Measurements from ENCODE around the gene PCID2. TPM values are rescaled to one million over a fixed set of nuclear protein-coding genes. Genes with fewer than 3 reads are reported as not detected.

The PCID2 gene
- total RNA-seq, 2 donors from 2014 or later: 56.5 to 135 TPM

GRCh38 chr13:113129921-113130750 lies 78.3 kb downstream of the PCID2 start:
- Mint-ChIP-seq H3K27ac (peak overlapping the region; percentile 56), H3K4me1 (peaks cover 9% of the 10 kb centered on the region), H3K27me3 (peaks cover 30% of the 10 kb centered on the region), H3K9me3 (no peaks in the 10 kb centered on the region), H3K4me3 (peak overlapping the region; percentile 78), H3K36me3 (ENCODE audit: low read depth) (no peaks in the 10 kb centered on the region)
- peak; percentile 91 for ATAC-seq (replicated peaks)

DNA sequence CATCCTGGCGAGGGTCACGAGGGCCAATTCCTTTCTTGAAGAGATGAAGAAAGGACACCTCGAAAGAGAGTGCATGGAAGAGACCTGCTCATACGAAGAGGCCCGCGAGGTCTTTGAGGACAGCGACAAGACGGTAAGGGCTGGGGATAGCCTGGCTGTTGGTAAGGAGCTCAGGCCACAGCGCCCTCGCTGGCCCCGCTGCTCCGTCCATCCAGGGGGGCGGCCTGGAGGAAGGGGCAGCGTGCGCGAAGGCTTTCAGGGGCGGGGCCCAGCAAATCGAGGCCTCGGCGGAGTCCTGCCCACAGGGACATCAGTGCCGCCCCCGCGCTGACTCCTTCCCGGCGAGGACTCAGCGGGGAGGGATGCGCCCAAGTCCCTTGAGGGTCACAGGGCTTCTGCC lies 79.0 kb downstream of the PCID2 start:
- peak; percentile 38 for ATAC-seq (replicated peaks)
- Mint-ChIP-seq H3K9me3 (no peaks in the 10 kb centered on the region), H3K27me3 (peaks cover 30% of the 10 kb centered on the region), H3K36me3 (ENCODE audit: low read depth) (no peaks in the 10 kb centered on the region), H3K27ac (no peak overlapping the region), H3K4me1 (peaks cover 9% of the 10 kb centered on the region), H3K4me3 (peak overlapping the region; percentile 78)

Other genes starting within 250 kb of the PCID2 start
- 1 to 10 TPM; 2.0 to 3.0 TPM for gene MCF2L, start 239.5 kb downstream of the PCID2 start, total RNA-seq
- under 1 TPM in 1 of 2 donors, not detected in 1; 0.40 TPM for gene F7, start 102.9 kb downstream of the PCID2 start, total RNA-seq
- gene F10, start 85.9 kb downstream of the PCID2 start, total RNA-seq: 1 to 10 TPM in 1 of 2 donors, not detected in 1; 1.0 TPM
- 1 to 10 TPM in 1 of 2 donors, under 1 TPM in 1; 0.39 to 4.3 TPM for gene PROZ, start 50.0 kb downstream of the PCID2 start, total RNA-seq
- gene CUL4A, start 944 bp upstream of the PCID2 start, total RNA-seq: 100 to 1,000 TPM in 1 of 2 donors, 10 to 100 TPM in 1; 98.9 to 100 TPM
- 10 to 100 TPM; 46.1 to 95.1 TPM for gene LAMP1, start 88.6 kb upstream of the PCID2 start, total RNA-seq
- under 1 TPM in 1 of 2 donors, not detected in 1; 0.26 TPM for gene GRTP1, start 155.5 kb upstream of the PCID2 start, total RNA-seq
- gene ADPRHL1, start 244.8 kb upstream of the PCID2 start, total RNA-seq: under 1 TPM; 0.40 to 0.69 TPM